Measurements from ENCODE around the gene CCDC154.

GRCh38 chr16:1464894-1465566 lies 20.7 kb upstream of the CCDC154 start:
- TF ChIP-seq POLR2A (IDR thresholded peaks at IDR 0.05; ENCODE audit: low read depth, low read length) (no peak), FOS (IDR thresholded peaks at IDR 0.05; ENCODE audit: borderline replicate concordance, insufficient read depth, low read length) (no peak), POLR2AphosphoS5 (IDR thresholded peaks at IDR 0.05; ENCODE audit: insufficient read depth, low read depth, low read length) (no peak)

Data from endothelial cell of umbilical vein (primary cell).